DMS 273 treated with DMSO at 0.1 percent for 48 hours (cell line): ENCODE data around the gene ARMC2.
"Not testable (repeated sequence)": the region's sequence is repeated elsewhere in the genome, so short reads cannot be mapped to it uniquely, and the experiment has no call there.

Source experiments
- DNase-seq: peaks from one replicate; lab custom pipeline; 2025; lab: John Stamatoyannopoulos, UW

ARMC2 gene

GRCh38 chr6:108952776-108953486 lies 104.7 kb downstream of the ARMC2 start:
- DNase-seq, result no peak

- DNase-seq, result no peak
Measured at GRCh38 chr6:108953681-108954080, 105.5 kb downstream of the ARMC2 start.

GRCh38 chr6:108955329-108955949 lies 107.2 kb downstream of the ARMC2 start:
- DNase-seq, result no peak

- no peak for DNase-seq
Measured at GRCh38 chr6:108957221-108957620, 109.0 kb downstream of the ARMC2 start.

- DNase-seq, result no peak
Measured at GRCh38 chr6:108958900-108959770, 110.9 kb downstream of the ARMC2 start.

- DNase-seq, result no peak
Measured at GRCh38 chr6:108959972-108960582, 111.9 kb downstream of the ARMC2 start.

GRCh38 chr6:108960601-108961000 lies 112.4 kb downstream of the ARMC2 start:
- DNase-seq, result no peak

GRCh38 chr6:108961077-108961476 lies 112.9 kb downstream of the ARMC2 start:
- no peak for DNase-seq

GRCh38 chr6:108961985-108962384 lies 113.8 kb downstream of the ARMC2 start:
- no peak for DNase-seq

GRCh38 chr6:108966251-108966650 lies 118.0 kb downstream of the ARMC2 start:
- no peak for DNase-seq

GRCh38 chr6:108966855-108967755 lies 118.9 kb downstream of the ARMC2 start:
- peak; percentile 40 for DNase-seq

GRCh38 chr6:108968325-108969316 lies 120.4 kb downstream of the ARMC2 start:
- DNase-seq, result no peak

- no peak for DNase-seq
Measured at GRCh38 chr6:108969776-108970175, 121.6 kb downstream of the ARMC2 start.

- no peak for DNase-seq
Measured at GRCh38 chr6:108974201-108974600, 126.0 kb downstream of the ARMC2 start.

- DNase-seq, result not testable (repeated sequence)
Measured at GRCh38 chr6:108978638-108979037, 130.4 kb downstream of the ARMC2 start.

GRCh38 chr6:108982154-108983113 lies 134.2 kb downstream of the ARMC2 start:
- DNase-seq, result no peak

- DNase-seq, result no peak
Measured at GRCh38 chr6:108983151-108983550, 134.9 kb downstream of the ARMC2 start.

- DNase-seq, result no peak
Measured at GRCh38 chr6:108985301-108985700, 137.1 kb downstream of the ARMC2 start.

- no peak for DNase-seq
Measured at GRCh38 chr6:108987156-108987555, 138.9 kb downstream of the ARMC2 start.
